Islet of Langerhans (tissue), 1 donor: Measurements from ENCODE around the gene RBM48.
"Not testable (repeated sequence)": the region's sequence is repeated elsewhere in the genome, so short reads cannot be mapped to it uniquely, and the experiment has no call there.

Source experiments
- FAIRE-seq: peaks from one replicate; lab custom pipeline; 2011; peaks lifted over from hg19 to GRCh38; lab: Jason Lieb, UNC

The RBM48 gene

GRCh38 chr7:92528188-92528957, at the start of gene RBM48, which contains the start of gene PEX1:
Gene RBM48 (plus strand): TSS chr7:92528795. CDS start chr7:92528814, 19 bp downstream.
Gene PEX1 (minus strand): TSS chr7:92528520. CDS start chr7:92528435, 85 bp downstream.
- FAIRE-seq: peak; percentile 53

- not testable (repeated sequence) for FAIRE-seq
Observed at GRCh38 chr7:92479146-92479545, 49.4 kb upstream of the RBM48 start.

- FAIRE-seq: not testable (repeated sequence)
Observed at GRCh38 chr7:92483624-92484023, 45.0 kb upstream of the RBM48 start.

GRCh38 chr7:92484226-92484625, 44.4 kb upstream of the RBM48 start:
- FAIRE-seq: not testable (repeated sequence)

- no peak for FAIRE-seq
Observed at GRCh38 chr7:92485267-92485892, 43.2 kb upstream of the RBM48 start.

- no peak for FAIRE-seq
Observed at GRCh38 chr7:92485974-92486373, 42.6 kb upstream of the RBM48 start.

- FAIRE-seq: no peak
Observed at GRCh38 chr7:92487804-92488203, 40.8 kb upstream of the RBM48 start.

- FAIRE-seq: no peak
Observed at GRCh38 chr7:92489634-92490033, 39.0 kb upstream of the RBM48 start.

GRCh38 chr7:92496876-92497275, 31.7 kb upstream of the RBM48 start:
- FAIRE-seq: no peak

- FAIRE-seq: no peak
Observed at GRCh38 chr7:92498557-92498956, 30.0 kb upstream of the RBM48 start.

- no peak for FAIRE-seq
Observed at GRCh38 chr7:92503767-92504166, 24.8 kb upstream of the RBM48 start.

- no peak for FAIRE-seq
Observed at GRCh38 chr7:92504563-92504962, 24.0 kb upstream of the RBM48 start.

- no peak for FAIRE-seq
Observed at GRCh38 chr7:92506363-92506762, 22.2 kb upstream of the RBM48 start.

GRCh38 chr7:92508946-92509345, 19.6 kb upstream of the RBM48 start:
- no peak for FAIRE-seq

GRCh38 chr7:92513167-92513902, 15.3 kb upstream of the RBM48 start:
- FAIRE-seq: no peak

- no peak for FAIRE-seq
Observed at GRCh38 chr7:92517631-92518030, 11.0 kb upstream of the RBM48 start.

- FAIRE-seq: no peak
Observed at GRCh38 chr7:92520024-92520423, 8.6 kb upstream of the RBM48 start.

- no peak for FAIRE-seq
Observed at GRCh38 chr7:92523110-92523509, 5.5 kb upstream of the RBM48 start.

GRCh38 chr7:92527300-92528187, 1.1 kb upstream of the RBM48 start:
- FAIRE-seq: no peak

GRCh38 chr7:92528958-92529264, 316 bp downstream of the RBM48 start:
- FAIRE-seq: no peak

GRCh38 chr7:92534572-92534971, 6.0 kb downstream of the RBM48 start:
- FAIRE-seq: peak; percentile 76

- FAIRE-seq: not testable (repeated sequence)
Observed at GRCh38 chr7:92543542-92543941, 14.9 kb downstream of the RBM48 start.
